Measurements from ENCODE around the gene MMD2.

- TF ChIP-seq CTCF (IDR thresholded peaks at IDR 0.05; ENCODE audit: low read length): no peak
- TF ChIP-seq EZH2 (IDR thresholded peaks at IDR 0.05; ENCODE audit: borderline replicate concordance, low read length): no peak
These were observed 85.7 kb downstream of the MMD2 start for GRCh38 chr7:4873071-4873944.
